ENCODE data around the gene ABCB6.

ABCB6 gene

DNA sequence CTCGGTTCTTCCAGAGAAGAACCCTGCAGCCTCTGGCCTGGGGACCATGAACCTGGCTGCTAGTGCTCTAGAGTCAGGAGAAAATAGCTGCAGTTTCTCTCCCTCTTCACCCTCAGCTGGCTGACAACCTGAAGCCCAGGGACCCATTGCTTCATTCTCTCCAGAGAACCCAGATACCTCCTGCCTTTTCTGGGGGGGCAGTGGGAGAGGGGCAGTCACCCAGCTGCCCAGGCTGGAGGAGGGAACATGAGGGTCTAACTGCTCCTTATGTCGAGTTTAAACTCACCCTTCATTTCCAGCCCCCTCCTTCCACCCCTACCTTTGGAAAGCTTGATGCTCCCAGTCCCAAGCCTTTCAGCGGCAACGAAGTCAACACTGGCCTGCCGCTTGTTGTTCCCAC is 19.8 kb downstream of the ABCB6 start:
- TF ChIP-seq, protein P1, sequence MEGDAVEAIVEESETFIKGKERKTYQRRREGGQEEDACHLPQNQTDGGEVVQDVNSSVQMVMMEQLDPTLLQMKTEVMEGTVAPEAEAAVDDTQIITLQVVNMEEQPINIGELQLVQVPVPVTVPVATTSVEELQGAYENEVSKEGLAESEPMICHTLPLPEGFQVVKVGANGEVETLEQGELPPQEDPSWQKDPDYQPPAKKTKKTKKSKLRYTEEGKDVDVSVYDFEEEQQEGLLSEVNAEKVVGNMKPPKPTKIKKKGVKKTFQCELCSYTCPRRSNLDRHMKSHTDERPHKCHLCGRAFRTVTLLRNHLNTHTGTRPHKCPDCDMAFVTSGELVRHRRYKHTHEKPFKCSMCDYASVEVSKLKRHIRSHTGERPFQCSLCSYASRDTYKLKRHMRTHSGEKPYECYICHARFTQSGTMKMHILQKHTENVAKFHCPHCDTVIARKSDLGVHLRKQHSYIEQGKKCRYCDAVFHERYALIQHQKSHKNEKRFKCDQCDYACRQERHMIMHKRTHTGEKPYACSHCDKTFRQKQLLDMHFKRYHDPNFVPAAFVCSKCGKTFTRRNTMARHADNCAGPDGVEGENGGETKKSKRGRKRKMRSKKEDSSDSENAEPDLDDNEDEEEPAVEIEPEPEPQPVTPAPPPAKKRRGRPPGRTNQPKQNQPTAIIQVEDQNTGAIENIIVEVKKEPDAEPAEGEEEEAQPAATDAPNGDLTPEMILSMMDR (IDR thresholded peaks at IDR 0.05; ENCODE audit: borderline replicate concordance, insufficient read depth, low read depth, low read length), result no peak
- no peak overlapping the region for H3K4me3 ChIP-seq (ENCODE audit: low read depth, low read length)

DNA sequence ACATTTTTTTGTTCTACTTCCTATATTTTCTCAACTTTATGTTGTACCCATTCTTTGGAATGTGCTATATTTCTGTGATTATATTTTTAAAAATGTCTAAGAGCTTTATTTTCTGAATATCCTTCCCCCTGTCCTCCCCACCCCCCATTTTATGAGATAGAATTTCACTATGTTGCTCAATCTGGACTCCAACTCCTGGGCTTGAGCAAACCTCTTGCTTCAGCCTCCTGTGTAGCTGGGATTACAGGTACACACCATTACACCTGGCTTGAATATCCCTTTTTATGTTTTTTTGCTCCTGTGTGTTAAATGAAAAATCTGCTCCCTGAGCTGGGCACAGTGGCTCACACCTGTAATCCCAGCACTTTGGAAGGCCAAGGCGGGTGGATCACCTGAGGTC is 21.4 kb downstream of the ABCB6 start:
- TF ChIP-seq, protein P1 (IDR thresholded peaks at IDR 0.05; ENCODE audit: borderline replicate concordance, insufficient read depth, low read depth, low read length), result no peak
- no peak overlapping the region for H3K4me3 ChIP-seq (ENCODE audit: low read depth, low read length)

DNA sequence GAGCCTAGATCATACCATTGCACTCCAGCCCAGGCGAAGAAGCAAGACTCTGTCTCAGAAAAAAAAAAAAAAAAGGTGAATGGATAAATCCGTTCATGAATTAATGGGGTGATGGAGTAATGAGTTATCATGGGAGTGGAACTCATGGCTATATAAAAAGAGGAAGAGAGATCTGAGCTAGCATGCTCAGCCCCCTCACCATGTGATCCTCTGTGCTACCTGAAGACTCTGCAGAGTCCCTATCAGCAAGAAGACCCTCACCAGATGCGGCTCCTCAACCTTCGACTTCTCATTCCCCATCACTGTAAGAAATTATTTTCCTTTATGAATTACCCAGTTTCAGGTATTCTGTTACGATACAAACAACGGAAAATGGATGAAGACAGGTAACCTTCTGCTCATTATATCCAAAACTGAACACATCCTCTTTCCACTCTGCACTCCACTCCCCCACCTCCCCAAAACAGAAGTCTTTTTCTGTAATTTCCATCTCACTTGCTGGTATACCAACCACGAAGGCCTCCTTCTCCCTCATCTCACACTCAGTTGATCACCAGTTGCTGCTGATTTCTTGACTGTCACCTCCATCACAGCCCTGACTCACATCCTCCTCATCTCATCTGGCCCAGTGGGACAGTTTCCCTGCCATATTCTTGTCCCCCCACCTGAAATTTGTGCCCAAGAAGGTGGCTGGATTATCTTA is 31.9 kb downstream of the ABCB6 start:
- no peak overlapping the region for H3K4me3 ChIP-seq (ENCODE audit: low read depth, low read length)
- TF ChIP-seq, protein P1 (IDR thresholded peaks at IDR 0.05; ENCODE audit: borderline replicate concordance, insufficient read depth, low read depth, low read length), result no peak

DNA sequence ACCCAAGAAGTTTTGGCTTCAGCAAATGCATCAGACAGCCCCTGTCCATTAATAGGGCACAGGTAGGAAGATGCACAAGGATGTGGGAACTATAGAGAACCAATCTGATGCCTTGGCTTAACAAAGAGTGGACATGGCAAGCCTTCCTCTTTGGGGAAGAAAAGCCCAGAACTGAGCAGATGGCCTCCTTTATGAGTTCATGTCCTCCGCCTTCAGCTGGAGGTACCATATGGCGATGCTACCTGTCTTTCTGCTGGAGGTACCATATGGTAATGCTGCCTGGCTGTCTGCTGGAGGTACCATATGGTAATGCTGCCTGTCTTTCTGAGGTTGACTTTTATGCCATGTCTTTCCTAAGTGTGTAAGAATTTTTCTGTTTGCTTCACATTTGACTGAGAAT is 34.6 kb downstream of the ABCB6 start:
- H3K4me3 ChIP-seq (ENCODE audit: low read depth, low read length), result no peak overlapping the region
- TF ChIP-seq, protein P1 (IDR thresholded peaks at IDR 0.05; ENCODE audit: borderline replicate concordance, insufficient read depth, low read depth, low read length), result no peak

DNA sequence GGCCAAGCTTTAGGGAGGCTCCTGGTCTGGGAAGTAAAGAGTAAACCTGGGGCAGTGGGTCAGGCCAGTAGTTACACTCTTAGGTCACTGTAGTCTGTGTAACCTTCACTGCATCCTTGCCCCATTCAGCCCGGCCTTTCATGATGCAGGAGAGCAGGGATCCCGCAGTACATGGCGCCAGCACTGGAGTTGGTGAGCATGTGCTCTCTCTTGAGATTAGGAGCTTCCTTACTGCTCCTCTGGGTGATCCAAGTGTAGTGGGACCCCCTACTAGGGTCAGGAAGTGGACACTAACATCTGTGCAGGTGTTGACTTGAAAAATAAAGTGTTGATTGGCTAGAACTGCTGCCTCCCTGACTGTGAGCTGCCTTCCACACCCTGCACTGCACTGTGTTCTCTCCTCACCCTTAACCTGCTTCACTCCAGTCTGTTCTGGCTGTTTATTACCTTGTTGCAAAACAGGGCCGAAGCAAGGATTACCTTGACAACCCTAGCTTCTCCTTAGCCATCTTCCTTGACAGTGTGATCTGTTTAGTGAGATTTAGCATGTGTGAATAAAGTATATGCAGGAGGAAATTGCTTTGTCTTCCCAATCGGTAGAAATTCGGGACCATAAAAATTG is 35.5 kb downstream of the ABCB6 start:
- H3K4me3 ChIP-seq (ENCODE audit: low read depth, low read length), result no peak overlapping the region
- TF ChIP-seq, protein P1 (IDR thresholded peaks at IDR 0.05; ENCODE audit: borderline replicate concordance, insufficient read depth, low read depth, low read length), result no peak

DNA sequence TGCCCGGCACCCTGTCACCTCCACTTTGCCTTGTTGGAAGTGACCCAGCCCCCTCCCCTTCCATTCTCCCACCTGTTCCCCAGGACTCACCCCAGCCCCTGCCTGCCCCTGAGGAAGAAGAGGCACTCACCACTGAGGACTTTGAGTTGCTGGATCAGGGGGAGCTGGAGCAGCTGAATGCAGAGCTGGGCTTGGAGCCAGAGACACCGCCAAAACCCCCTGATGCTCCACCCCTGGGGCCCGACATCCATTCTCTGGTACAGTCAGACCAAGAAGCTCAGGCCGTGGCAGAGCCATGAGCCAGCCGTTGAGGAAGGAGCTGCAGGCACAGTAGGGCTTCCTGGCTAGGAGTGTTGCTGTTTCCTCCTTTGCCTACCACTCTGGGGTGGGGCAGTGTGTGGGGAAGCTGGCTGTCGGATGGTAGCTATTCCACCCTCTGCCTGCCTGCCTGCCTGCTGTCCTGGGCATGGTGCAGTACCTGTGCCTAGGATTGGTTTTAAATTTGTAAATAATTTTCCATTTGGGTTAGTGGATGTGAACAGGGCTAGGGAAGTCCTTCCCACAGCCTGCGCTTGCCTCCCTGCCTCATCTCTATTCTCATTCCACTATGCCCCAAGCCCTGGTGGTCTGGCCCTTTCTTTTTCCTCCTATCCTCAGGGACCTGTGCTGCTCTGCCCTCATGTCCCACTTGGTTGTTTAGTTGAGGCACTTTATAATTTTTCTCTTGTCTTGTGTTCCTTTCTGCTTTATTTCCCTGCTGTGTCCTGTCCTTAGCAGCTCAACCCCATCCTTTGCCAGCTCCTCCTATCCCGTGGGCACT is 36.2 kb downstream of the ABCB6 start:
- no peak overlapping the region for H3K4me3 ChIP-seq (ENCODE audit: low read depth, low read length)
- TF ChIP-seq, protein P1 (IDR thresholded peaks at IDR 0.05; ENCODE audit: borderline replicate concordance, insufficient read depth, low read depth, low read length), result no peak
